ENCODE results near the gene DUSP16.

Gene DUSP16

GRCh38 chr12:12465522-12465921, 97.1 kb downstream of the DUSP16 start:
- DNase-seq = no peak

- no peak for DNase-seq
Measured at GRCh38 chr12:12461923-12462315, 100.7 kb downstream of the DUSP16 start.

DNA sequence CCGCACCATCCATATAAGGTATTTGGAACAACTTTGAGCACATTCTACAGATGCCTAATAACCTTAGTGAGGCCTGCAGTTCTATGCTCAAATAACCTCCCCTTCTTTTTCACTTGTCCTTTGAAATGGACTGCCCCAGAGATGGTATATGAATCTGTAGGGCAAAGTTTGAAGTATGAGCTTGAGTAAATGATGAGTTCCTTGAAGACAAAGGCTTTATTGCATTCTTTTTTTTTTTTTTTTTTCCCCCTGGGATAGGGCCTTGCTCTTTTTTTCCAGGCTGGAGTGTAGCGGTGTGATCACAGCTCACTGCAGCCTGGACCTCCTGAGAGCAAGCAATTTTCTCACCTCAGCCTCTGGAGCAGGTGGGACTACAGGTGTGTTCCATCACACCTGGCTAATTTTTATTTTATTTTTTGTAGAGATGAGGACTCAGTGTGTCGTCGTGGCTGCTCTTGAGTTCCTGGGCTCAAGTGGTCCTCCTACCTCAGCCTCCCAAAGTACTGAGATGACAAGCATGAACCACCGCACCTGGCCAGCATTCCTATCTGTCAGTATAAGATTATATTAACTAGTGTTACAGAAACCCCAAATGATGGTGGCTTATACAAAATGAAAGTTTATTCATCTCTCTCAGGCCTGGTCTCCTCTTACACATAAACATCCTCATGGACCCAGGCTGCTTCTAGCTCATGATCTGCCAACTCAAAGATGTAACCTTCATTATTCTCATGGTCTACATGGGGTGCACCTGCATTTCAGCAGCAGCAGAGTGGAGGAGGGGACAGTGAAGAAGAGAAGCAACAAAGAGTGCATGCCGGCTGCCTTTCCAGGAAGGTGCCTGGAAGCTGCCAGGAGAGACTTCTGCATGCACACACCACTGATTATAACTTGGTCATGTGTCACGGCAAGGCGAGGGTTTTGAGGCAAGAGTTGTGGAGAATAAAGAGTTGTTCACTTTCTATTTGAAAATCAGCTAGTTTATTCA, 101.4 kb downstream of the DUSP16 start:
- DNase-seq = no peak

DNA sequence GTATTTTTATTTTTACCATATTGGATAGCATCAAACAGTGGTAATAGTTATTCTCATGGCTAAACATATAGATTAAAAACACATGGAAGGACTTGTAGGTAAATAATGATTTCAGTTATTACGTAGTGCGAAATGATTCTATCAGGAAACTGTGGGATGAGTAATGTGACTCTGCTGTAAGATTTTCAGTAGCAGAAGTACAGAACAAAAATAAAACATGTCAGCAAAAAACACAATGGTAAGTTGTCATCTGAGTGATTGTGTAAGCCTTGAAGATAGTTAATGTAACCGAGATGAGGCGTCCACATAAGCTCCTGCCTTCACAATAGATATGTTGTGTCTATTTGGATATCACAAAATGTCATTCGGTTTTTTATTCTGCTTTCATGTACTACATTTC, 106.0 kb downstream of the DUSP16 start:
- DNase-seq = no peak

GRCh38 chr12:12454315-12454714, 108.3 kb downstream of the DUSP16 start:
- DNase-seq = no peak

- DNase-seq = no peak
Measured at GRCh38 chr12:12453635-12454034, 109.0 kb downstream of the DUSP16 start.

- DNase-seq = no peak
Measured at GRCh38 chr12:12452326-12452902, 110.2 kb downstream of the DUSP16 start.

- DNase-seq = no peak
Measured at GRCh38 chr12:12451098-12451497, 111.6 kb downstream of the DUSP16 start.

GRCh38 chr12:12450043-12450471, 112.6 kb downstream of the DUSP16 start:
- DNase-seq = no peak

DNA sequence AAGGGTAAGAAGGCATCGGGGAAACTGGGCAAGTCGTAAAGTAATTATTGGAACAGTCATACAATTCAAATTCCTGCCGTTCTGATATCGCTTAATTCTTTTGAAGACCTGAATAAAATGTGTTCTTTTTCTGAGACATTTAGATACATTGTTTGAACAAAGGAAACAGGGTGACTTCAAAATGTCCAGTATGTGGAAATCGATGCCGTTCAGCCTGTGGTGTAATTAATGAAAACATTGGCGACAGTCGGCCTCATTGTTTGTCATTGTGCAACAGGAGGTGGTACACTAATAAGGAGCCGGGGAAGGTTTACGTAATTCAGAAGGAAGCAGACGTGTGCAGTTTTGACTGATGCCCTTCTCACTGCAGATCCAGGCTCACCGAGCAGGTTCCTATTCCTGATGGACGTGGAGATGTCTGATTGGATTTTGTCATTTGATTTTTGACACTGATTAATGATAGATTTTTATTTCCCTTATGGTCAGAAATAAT, 113.1 kb downstream of the DUSP16 start:
- no peak for DNase-seq

DNA sequence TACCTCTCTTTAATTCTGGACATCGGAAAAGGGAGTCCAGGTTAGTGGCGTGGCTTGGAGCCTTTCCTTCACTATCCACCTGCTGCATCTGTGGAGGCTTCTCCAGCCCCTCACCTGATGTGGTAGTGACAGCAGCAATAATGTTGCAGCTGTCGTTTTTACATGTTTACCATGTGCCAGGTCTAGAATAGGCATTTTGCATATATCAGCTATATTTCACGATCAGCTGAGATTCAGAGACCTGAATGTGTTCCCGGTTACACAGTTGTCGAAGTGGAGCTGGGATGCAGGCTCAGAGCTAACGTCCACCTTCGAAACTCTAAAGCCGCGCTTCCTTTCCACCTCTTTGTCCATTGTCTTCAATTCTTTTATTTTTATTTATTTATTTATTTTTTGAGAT, 114.8 kb downstream of the DUSP16 start:
- no peak for DNase-seq

DNA sequence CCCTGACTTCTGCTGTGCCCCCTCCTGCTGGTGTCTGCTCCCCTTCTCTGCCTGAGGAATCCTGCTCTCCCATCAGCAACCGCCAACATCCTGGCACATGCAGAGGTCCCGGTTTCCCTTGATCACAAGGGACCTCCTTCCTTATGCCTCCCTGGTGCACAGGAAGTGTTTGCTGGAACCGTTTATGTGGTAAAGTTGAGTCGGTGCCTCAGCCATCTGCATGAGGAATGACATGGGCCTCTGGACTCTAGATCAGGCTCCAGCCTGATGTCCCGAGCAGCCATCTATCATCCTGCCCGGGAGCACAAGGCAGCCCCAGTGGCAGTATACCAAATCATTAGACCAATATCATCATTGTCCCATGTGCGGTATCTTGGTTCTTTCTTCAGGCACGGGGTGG, 115.4 kb downstream of the DUSP16 start:
- DNase-seq = no peak

GRCh38 chr12:12446786-12447185, 115.9 kb downstream of the DUSP16 start:
- DNase-seq = no peak

DNA sequence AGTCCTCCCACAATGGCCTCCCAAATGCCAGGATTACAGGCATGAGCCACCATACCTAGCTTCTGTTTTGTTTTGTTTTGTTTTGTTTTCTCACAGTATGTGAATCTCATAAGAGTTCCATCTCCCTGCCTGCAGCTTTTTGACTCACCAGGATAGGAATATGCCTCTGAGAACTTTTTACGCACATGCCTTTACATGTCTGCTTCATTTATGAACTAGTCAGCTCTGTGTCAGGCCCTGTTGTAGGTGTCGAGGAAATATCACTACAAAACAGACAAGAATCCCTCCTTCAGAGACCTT, 116.8 kb downstream of the DUSP16 start:
- DNase-seq = no peak

DNA sequence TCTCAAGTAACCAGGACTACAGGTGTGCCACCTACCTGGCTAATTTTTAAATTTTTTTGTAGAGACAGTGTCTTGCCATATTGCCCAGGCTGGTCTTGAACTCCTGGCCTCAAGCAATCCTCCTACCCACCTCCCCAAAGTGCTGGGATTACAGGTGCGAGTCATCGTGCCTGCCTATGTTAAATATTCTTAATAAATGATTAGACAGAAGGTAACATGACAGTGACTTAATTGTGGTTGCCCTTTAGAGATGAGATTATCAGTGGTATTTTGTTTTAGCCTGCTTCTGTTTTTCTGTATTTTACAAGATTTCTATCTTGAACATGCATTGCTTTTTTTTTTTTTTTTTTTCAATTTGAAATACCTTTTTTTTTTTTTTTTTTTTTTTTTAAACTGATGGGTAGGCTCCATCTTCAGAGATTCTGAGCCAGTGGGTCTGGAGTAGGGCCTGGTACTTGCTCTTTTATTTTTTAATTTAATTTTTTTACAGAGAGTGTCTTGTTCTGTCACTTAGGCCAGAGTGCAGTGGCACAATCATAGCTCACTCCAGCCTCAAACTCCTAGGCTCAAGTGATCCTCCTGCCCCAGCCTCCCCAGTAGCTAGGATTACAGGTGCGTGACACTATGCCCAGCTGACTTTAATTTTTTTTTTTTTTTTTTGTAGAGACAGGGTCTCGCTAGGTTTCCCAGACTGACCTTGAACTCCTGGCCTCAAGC, 117.3 kb downstream of the DUSP16 start:
- no peak for DNase-seq

- no peak for DNase-seq
Measured at GRCh38 chr12:12443431-12443878, 119.2 kb downstream of the DUSP16 start.

GRCh38 chr12:12442548-12443071, 120.1 kb downstream of the DUSP16 start:
- DNase-seq = peak; percentile 75

- DNase-seq = peak; percentile 94
Measured at GRCh38 chr12:12441843-12442461, 120.7 kb downstream of the DUSP16 start.

- DNase-seq = no peak
Measured at GRCh38 chr12:12441429-12441807, 121.2 kb downstream of the DUSP16 start.

- DNase-seq = no peak
Measured at GRCh38 chr12:12440784-12441428, 121.8 kb downstream of the DUSP16 start.

DNA sequence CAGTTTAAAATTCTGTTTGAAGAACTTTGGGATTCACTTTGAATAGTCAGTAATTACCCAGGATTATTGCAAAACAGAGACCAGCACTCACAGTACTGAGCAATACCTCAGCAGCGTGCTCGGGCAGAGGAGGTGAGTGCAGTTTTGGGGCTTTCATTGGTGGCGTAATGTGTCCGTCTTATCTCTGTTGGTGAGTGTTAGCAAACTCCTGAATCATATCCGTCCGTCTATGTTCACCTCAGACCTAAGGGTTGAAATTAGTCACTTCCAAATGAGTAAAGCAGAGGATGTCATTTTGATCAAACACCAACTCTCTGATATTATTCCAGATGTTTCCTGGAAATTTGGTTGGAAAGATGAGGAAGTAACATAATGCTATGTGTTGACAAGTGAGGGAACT, 123.0 kb downstream of the DUSP16 start:
- DNase-seq = peak; percentile 33

- no peak for DNase-seq
Measured at GRCh38 chr12:12436831-12437345, 125.8 kb downstream of the DUSP16 start.

Measured in hematopoietic multipotent progenitor cell treated with erythropoietin and hydrocortisone succinate and interleukin-3 and kit ligand, for 8 days (in vitro differentiated cells).